Glomerular endothelial cell (primary cell): Measurements from ENCODE around the gene GRID2IP. TPM values are rescaled to one million over a fixed set of nuclear protein-coding genes. Genes with fewer than 3 reads are reported as not detected.
"Not testable (repeated sequence)": the region's sequence is repeated elsewhere in the genome, so short reads cannot be mapped to it uniquely, and the experiment has no call there.

ENCODE experiments used
- DNase-seq: peaks from one replicate; pipeline ENCODE4 v3.0.0-alpha.2; 2011; ENCODE audit warnings: low read depth, low spot score; ENCODE audit errors: extremely low read depth
- total RNA-seq: library from RNA; depleted of rRNA; stranded (reverse); fragments of >200 nt; gene quantifications from 2 replicates; pipeline ENCODE4 v1.2.3, GENCODE V29; 2015

GRID2IP gene
- total RNA-seq, 1 donor from 2014 or later, result not detected

DNA sequence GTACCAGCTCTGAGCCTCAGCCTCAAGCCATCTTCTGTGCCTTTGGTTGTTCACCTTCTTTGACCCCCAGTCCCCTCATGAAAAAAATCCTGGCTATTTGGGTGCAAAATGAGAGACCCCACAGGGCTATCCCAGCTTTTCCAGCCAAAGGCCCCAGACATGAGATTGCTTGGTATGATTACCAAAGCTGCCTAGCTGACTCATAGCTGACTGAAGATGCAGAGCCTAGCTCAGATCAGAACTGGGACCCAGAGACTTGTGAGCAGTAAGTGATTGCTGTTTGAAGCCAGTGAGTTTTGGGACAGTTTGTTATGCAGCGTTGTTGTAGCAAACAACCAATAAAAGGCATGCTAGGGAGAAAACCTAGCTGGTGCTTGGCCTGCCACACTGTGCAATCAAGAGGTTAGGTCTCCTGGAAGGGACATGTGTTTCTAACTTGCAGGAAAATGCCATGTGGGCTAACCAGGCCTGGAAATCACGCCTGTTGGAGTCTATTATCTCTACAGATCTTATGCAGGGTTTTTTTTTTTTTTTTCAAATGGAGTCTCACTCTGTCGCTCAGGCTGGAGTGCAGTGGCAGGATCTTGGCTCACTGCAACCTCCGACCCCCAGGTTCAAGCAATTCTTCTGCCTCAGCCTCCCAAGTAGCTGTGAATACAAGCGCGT is 55.5 kb downstream of the GRID2IP start:
- no peak for DNase-seq

- no peak for DNase-seq
Measured at GRCh38 chr7:6494365-6494764, 56.9 kb downstream of the GRID2IP start.

DNA sequence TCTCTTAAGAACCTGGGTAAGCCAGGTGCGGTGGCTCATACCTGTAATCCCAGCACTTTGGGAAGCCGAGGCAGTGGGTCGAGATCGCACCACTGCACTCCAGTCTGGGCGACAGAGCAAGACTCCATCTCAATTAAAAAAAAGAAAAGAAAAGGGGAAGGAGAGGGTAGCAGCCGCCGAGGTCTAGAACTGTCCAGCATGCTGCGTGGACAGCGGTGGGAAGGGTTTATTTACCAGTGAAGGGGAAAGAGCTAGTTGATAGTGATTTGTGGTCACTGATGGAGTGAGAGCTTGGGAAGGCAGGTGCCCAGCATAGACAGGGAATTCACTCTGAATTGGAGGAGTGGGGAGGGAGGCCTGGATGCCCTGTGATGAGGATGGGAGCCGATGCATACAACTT is 60.1 kb downstream of the GRID2IP start:
- no peak for DNase-seq

DNA sequence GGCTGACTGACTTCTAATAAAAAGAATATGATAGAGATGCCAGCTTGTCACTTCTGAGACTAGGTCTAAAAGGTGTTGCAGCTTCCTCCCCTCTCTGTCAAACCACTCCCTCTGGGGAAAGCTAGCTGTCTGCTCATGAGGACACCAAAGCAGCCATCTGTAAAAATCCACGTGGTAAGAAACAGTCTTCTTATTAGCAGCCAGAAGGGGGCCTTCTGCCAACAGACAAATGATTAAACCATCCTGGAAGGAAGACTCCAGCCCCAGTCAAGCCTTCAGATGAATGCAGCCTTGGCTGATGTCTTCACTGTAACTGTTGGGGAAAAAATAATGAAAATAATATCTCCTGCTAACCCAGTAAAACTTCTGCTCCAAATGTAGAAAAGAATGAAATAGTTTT is 61.6 kb downstream of the GRID2IP start:
- no peak for DNase-seq

DNA sequence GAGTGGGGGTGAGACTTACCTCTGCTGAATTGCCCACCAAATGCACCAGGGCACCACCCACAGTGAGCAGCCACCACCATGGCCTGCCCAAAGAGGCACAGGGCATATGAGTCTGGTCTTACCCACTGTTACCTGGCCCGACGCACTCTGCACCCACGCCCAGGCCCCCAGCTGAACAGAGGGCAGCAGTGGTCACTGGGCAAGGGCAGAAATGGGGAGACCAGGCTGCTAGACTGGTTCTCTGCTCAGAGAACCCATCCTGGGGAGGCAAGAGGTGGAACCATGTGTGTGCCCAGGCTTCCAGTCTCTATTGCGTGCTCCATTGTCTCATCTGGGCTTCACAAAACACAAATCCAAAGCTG is 64.1 kb downstream of the GRID2IP start:
- DNase-seq, result no peak

DNA sequence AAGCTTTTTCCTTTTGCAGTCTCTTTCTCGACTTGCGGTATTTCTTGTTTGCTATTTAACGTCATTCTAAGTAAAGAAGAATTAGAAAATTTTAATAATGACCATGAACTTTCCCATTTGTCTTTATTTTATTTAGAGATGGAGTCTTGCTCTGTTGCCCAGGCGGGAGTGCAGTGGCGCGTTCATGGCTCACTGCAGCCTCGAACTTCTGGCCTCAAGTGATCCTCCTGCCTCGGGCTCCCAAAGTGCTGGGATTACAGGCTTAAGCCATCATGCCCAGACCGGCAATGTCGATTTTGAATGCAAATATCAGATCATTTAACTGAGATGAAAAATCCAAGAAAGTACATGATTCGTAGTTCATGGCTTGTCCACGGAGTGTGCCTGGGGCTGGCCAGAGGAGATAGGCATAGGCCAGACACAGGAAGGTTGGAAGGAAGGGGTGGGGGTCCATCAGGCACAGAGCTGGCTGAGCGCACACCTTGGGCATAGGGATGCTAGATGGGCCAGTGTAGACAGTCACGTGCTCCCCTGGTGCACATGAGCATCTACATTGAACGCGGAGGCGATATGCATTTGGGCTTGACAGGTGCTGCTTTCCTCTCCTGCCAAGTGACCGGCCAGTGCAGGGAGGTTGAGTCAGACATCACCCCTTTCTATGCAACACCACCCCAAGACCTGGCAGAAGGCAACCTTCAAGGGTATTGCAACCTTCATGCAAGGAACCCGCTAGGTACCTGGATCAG is 64.7 kb downstream of the GRID2IP start:
- no peak for DNase-seq

DNA sequence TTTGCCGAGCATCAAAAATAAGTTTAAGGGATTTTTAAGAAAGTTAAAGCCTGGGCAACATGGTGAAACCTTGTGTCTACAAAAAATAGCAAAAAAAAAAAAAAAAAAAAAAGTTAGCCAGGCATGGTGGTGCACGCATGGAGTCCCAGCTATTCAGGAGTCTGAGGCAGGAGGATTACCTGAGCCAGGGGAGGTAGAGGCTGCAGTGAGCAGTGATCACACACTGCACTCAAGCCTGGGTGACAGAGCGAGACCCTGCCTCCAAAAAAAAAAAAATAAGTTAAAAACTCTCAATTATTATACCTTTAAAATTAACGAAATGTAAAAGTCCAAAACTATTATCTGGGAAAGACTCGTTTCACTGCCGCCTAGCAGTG is 68.5 kb downstream of the GRID2IP start:
- DNase-seq, result no peak

GRCh38 chr7:6482307-6482706 is 69.0 kb downstream of the GRID2IP start:
- DNase-seq, result no peak

- no peak for DNase-seq
Measured at GRCh38 chr7:6481445-6481844, 69.8 kb downstream of the GRID2IP start.

DNA sequence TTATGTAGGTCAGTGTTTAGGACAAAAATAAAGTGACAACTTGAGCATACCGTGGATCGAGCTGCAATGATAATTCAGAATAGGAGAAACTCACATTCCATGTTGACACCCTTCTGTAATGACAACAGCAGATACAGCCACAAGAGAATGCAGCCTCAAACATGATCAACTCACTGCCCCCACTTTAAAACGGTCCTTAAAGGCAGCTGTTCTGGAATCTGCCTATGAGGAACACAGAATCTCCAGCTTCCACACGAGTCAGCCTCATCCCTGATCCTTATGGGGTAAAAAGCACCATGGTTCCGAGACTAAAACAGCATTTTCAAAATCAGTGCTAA is 71.0 kb downstream of the GRID2IP start:
- DNase-seq, result no peak

- no peak for DNase-seq
Measured at GRCh38 chr7:6479067-6479466, 72.2 kb downstream of the GRID2IP start.

GRCh38 chr7:6478186-6478585 is 73.1 kb downstream of the GRID2IP start:
- no peak for DNase-seq

DNA sequence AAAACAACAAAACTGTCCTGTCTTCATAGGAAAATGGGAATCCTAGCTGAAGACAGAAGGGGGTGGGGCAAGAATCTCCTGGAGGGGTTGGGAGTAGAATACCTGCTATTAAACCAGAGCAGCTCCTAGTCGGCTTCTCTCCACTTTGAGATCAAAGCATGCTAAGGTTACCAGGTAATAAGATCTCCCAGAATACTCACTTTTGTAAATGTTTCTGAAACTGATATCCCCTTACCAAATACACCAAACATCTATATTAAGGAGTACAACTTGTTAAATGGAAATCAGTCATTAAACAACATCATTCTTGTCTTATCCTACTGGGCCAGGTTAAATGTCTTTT is 74.0 kb downstream of the GRID2IP start:
- no peak for DNase-seq

DNA sequence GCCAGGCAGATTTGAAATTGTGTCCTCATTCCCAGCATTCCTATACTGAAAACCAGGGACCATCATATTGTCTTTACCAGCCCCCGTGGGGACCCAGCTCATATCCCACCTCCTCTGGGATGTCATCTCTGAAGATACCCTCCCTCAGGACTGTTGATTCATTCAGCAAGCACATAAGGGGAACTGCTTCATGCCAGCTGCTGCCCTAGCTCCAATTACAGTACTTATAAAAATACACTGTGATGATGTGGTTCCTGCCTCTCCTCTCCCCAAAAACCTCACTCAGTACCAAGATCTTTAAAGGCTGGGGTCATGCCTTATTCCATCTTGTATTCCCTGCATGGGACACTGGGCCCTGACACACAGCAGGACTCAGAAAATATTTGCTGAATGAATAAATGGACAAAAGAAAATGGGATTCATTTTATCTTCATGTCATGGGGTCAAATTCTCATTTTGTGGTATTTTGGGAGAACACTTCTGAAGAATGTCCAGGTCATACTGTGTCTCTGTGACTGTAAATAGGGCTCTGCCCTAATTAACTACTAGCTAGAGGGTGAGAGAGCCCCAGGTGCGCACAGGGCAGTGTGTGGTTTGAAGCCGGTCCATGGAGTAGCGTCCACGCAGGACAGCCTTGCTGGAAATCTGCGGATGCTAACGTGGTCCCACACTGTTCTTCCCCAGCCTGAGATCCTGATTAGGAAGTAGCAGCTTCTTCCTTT is 74.5 kb downstream of the GRID2IP start:
- DNase-seq, result no peak

GRCh38 chr7:6475433-6476186 is 75.7 kb downstream of the GRID2IP start:
- no peak for DNase-seq

GRCh38 chr7:6465862-6466261 is 85.4 kb downstream of the GRID2IP start:
- DNase-seq, result no peak

DNA sequence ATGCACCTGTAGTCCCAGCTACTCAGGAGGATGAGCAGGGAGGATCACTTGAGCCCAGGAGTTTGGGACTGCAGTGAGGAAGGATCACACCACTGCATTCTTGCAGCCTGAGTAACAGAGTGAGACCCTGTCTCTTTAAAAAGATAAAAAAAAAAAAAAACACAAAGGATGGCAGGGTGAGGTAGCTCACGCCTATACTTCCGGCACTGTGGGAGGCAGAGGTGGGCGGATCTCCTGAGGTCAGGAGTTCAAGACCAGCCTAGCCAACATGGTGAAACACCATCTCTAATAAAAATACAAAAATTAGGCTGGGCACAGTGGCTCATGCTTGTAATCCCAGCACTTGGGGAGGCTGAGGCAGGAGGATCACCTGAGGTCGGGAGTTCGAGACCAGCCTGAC is 87.7 kb downstream of the GRID2IP start:
- DNase-seq, result not testable (repeated sequence)

- no peak for DNase-seq
Measured at GRCh38 chr7:6461946-6462550, 89.2 kb downstream of the GRID2IP start.

DNA sequence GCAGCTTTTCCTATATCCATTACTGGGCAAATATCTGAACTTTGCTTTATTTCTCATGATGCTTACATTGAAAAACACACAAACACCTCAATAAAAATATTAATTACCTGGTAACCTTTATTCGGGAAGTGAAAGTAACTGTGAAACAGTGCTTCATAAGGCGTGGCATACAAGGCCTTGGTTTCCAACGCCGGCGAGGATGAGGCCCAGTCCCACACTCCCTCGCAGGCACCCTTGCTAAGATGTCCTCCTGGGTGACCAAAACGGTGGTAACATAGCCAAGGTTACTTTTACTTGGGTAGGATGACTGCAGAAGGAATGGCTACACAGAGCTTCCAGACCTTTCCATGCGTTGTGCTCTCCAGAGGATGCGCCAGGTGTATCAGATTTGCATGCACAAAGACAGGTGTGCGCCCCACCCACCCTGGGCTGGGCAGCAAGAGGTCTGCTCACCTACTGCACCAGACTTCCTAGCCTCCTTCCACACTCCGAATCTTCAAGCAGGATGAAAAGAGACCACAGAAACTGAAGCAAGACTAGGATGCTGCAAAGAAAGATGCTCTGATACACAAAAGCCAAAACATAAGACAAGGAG is 90.2 kb downstream of the GRID2IP start:
- no peak for DNase-seq

GRCh38 chr7:6460303-6460702 is 91.0 kb downstream of the GRID2IP start:
- no peak for DNase-seq

GRCh38 chr7:6458676-6459075 is 92.6 kb downstream of the GRID2IP start:
- not testable (repeated sequence) for DNase-seq
